ENCODE data around the gene FBXL17. TPM values are rescaled to one million over a fixed set of nuclear protein-coding genes. Genes with fewer than 3 reads are reported as not detected.

Gene FBXL17
- total RNA-seq, 1 donor from 2014 or later, result 7.0 TPM

DNA sequence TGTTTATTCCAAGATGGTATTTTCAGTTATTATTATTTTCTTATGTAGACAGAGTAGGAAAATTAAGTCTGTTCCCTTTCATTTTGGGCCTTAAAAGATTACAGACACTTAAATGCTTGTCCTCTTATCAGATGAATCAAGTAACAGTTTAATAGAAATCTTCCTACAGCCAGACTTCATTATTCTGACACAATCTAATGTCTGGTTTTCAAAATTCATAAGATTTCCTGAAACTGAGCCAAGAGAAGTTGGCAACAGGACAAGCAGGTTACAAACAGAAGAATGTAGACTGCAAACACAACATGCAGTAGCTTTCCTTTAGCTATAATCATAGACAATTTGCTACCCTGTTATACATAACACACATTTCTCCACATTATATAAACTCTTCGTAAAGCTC is 130.5 kb downstream of the FBXL17 start:
- Mint-ChIP-seq H3K4me3 (ENCODE audit: low read depth) (no peak overlapping the region), H3K36me3 (ENCODE audit: low read depth) (no peaks in the 10 kb centered on the region), H3K4me1 (ENCODE audit: low read depth) (no peaks in the 10 kb centered on the region), H3K27me3 (ENCODE audit: low read depth) (no peaks in the 10 kb centered on the region), H3K9me3 (no peaks in the 10 kb centered on the region), H3K27ac (no peak overlapping the region)
- no peak for DNase-seq (ENCODE audit: low spot score)
- intact Hi-C loops (cut with micrococcal nuclease), result no loop called here

DNA sequence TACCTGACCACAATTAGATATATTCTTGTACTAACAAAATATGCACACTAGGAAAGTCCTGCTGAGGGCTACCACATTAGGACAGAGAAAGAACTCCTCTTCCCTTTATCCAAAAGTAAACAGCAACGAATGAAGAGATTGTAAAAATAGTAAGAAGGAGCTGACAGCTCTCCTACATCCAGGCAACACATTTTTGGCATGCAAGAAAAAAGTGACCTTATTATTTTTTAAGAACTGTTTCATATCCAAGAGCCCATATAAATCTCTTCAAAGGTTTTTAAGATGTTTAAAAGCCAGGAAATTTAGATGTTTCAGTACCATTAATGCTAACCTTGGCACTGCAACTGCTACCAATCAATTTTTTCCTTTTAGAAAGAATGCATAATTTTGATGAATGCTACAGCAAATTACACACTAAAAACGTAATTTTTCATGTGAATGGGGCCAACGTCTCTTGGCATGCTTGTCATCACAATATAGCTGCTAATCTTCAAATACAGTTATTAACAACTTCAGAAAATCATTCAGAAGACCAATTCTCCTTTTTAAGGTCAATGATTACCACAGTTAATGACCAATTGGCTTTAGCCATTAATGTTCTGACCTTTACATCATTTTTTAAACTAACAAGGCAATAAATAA is 132.0 kb downstream of the FBXL17 start:
- Mint-ChIP-seq H3K27me3 (ENCODE audit: low read depth) (no peaks in the 10 kb centered on the region), H3K36me3 (ENCODE audit: low read depth) (no peaks in the 10 kb centered on the region), H3K9me3 (no peaks in the 10 kb centered on the region), H3K4me1 (ENCODE audit: low read depth) (no peaks in the 10 kb centered on the region), H3K4me3 (ENCODE audit: low read depth) (no peak overlapping the region), H3K27ac (no peak overlapping the region)
- DNase-seq (ENCODE audit: low spot score), result no peak
- intact Hi-C loops (cut with micrococcal nuclease), result no loop called here

- intact Hi-C loops (cut with micrococcal nuclease), result no loop called here
Measured at GRCh38 chr5:108249095-108249784, 132.7 kb downstream of the FBXL17 start.

DNA sequence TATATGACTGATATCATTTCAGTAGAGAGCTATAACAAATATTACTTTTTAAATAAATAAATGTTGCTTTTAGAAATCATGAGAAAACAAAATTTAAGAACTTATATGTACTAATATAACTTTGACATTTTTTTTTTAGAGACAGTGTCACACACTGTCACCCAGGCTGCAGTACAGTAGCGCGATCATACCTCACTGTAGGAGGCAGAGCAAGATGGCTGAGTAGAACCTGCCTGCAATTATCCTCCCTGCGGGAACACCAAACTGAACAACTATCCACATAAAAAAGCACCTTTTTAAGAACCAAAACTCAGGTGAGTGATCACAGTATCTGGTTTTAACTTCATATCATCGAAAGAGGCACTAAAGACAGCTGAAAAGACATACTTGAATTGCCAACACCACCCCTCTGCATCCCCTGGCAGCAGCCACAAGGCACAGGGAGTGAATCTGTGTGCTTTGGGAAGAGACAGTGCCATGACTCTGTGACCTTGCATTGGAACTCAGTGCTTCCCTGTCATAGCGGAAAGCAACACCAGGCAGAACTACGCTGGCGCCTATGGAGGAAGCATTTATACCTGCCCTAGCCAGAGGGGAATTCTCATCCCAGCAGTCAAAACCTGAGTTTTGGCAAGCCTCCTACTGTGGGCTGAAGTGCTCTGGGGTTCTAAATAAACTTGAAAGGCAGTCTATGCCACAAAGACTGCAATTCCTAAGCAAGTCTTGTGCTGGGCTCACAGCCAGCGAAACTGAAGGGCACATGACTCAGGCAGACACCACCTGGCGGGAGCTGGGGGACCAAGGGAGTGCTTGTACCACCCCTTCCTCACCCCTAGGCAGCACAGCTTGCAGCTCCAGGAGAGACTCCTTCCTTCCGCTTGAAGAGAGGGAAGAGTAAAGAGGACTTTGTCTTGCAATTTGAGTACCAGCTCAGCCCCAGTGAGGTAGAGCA is 142.7 kb downstream of the FBXL17 start:
- intact Hi-C loops (cut with micrococcal nuclease), result no loop called here

More at GRCh38 chr5:108249095-108249784, 132.7 kb downstream of the FBXL17 start:
- Mint-ChIP-seq H3K36me3 (ENCODE audit: low read depth) (no peaks in the 10 kb centered on the region), H3K27me3 (ENCODE audit: low read depth) (no peaks in the 10 kb centered on the region), H3K27ac (no peak overlapping the region), H3K4me3 (ENCODE audit: low read depth) (no peak overlapping the region), H3K9me3 (no peaks in the 10 kb centered on the region), H3K4me1 (ENCODE audit: low read depth) (no peaks in the 10 kb centered on the region)
- no peak for DNase-seq (ENCODE audit: low spot score)

GRCh38 chr5:108238461-108238860 is 143.4 kb downstream of the FBXL17 start:
- H3K27ac Mint-ChIP-seq, result no peak overlapping the region
- no peaks in the 10 kb centered on the region for H3K36me3 Mint-ChIP-seq (ENCODE audit: low read depth)
- DNase-seq (ENCODE audit: low spot score), result no peak
- H3K27me3 Mint-ChIP-seq (ENCODE audit: low read depth), result no peaks in the 10 kb centered on the region
- H3K9me3 Mint-ChIP-seq, result no peaks in the 10 kb centered on the region
- intact Hi-C loops (cut with micrococcal nuclease), result no loop called here
- H3K4me1 Mint-ChIP-seq (ENCODE audit: low read depth), result no peaks in the 10 kb centered on the region
- H3K4me3 Mint-ChIP-seq (ENCODE audit: low read depth), result no peak overlapping the region

More for the DNA sequence above, 142.7 kb downstream of the FBXL17 start:
- Mint-ChIP-seq H3K27me3 (ENCODE audit: low read depth) (no peaks in the 10 kb centered on the region), H3K36me3 (ENCODE audit: low read depth) (no peaks in the 10 kb centered on the region), H3K9me3 (no peaks in the 10 kb centered on the region), H3K27ac (no peak overlapping the region), H3K4me1 (ENCODE audit: low read depth) (no peaks in the 10 kb centered on the region), H3K4me3 (ENCODE audit: low read depth) (no peak overlapping the region)
- no peak for DNase-seq (ENCODE audit: low spot score)

DNA sequence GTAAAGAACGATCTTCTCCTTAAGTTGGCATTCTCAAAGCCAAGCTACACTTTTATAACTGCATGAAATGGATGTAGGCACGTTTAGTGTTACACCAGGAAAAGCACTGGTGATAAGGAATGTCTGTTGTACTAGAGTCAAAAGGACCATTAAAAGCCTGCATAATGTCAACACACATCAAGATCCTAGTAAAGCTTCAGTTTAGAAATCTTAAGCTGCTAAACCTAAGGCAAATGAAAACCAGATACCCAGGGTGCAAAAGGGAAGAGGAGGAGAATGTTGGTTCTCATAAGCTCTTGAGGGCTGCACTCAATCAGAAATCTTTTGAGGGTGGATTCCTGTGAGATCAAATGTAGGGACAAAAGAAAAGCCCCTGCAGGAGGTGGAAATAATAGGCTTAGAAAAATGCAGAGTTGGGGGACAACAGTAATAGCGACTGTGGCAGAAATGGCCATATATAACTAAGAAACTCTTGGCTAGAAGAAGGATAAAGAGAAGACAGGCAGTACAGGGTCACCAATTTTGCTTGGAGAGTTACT is 148.2 kb downstream of the FBXL17 start:
- no peaks in the 10 kb centered on the region for H3K27me3 Mint-ChIP-seq (ENCODE audit: low read depth)
- H3K4me1 Mint-ChIP-seq (ENCODE audit: low read depth), result no peaks in the 10 kb centered on the region
- H3K27ac Mint-ChIP-seq, result no peak overlapping the region
- no peaks in the 10 kb centered on the region for H3K9me3 Mint-ChIP-seq
- H3K4me3 Mint-ChIP-seq (ENCODE audit: low read depth), result no peak overlapping the region
- no peaks in the 10 kb centered on the region for H3K36me3 Mint-ChIP-seq (ENCODE audit: low read depth)
- intact Hi-C loops (cut with micrococcal nuclease), result no loop called here
- DNase-seq (ENCODE audit: low spot score), result no peak

DNA sequence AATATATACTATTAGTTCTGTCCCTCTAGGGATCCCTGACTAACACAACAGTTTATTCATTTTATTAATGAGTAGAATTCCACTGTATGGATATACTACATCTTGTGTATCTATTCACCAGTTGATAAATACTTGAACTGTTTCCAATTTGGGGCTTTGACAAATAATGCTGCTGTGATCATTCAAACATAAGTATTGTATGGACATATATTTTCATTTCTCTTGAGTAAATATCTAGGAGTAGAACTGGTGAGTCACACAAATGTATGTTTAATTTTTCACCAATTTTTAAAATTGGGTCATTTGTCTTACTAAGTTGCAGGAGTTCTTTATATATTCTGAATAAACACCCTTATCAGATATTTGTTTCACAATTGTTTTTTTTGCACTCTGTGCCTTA is 149.1 kb downstream of the FBXL17 start:
- H3K4me3 Mint-ChIP-seq (ENCODE audit: low read depth), result no peak overlapping the region
- intact Hi-C loops (cut with micrococcal nuclease), result no loop called here
- DNase-seq (ENCODE audit: low spot score), result no peak
- no peak overlapping the region for H3K27ac Mint-ChIP-seq
- H3K4me1 Mint-ChIP-seq (ENCODE audit: low read depth), result no peaks in the 10 kb centered on the region
- H3K27me3 Mint-ChIP-seq (ENCODE audit: low read depth), result no peaks in the 10 kb centered on the region
- H3K9me3 Mint-ChIP-seq, result no peaks in the 10 kb centered on the region
- H3K36me3 Mint-ChIP-seq (ENCODE audit: low read depth), result no peaks in the 10 kb centered on the region

DNA sequence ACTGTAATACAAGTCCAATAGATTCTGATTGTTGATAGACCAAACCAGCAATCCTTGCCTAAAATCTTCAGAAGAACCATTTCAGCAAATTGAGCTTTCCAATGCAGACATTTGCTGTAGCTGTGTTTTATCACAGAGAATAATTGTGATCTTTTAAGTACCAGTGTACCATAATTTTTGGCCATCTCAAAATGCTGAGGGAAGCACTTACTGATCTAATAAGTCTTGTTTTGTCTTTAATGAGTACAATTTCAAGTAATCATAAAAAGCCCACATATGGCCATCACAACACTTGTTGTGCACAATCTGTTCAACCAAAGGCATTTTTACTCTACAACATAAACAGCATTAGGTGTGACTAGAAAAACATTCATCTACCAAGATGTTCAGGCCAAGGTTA is 159.9 kb downstream of the FBXL17 start:
- Mint-ChIP-seq H3K4me3 (ENCODE audit: low read depth) (no peak overlapping the region), H3K36me3 (ENCODE audit: low read depth) (no peaks in the 10 kb centered on the region), H3K4me1 (ENCODE audit: low read depth) (no peaks in the 10 kb centered on the region), H3K27me3 (ENCODE audit: low read depth) (no peaks in the 10 kb centered on the region), H3K9me3 (no peaks in the 10 kb centered on the region), H3K27ac (no peak overlapping the region)
- intact Hi-C loops (cut with micrococcal nuclease), result no loop called here
- no peak for DNase-seq (ENCODE audit: low spot score)

DNA sequence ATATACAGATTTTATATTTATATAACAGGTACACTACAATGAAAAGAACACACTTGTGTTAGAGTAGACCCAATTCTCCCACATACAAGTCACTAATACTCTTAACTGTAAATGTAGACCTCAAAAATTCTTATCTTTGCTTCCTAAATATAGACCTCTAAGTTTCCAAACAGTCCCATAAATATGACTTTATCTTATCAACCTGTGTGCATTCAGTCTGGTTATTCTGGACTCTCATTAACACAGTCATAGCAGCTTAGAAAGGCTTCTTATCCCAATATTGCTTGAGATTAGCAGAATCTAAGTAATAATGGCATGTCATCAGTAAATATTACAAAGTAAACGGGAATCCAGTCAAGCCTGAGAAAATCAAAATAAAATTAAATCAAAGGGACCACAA is 161.1 kb downstream of the FBXL17 start:
- Mint-ChIP-seq H3K36me3 (ENCODE audit: low read depth) (no peaks in the 10 kb centered on the region), H3K27me3 (ENCODE audit: low read depth) (no peaks in the 10 kb centered on the region), H3K27ac (no peak overlapping the region), H3K4me1 (ENCODE audit: low read depth) (no peaks in the 10 kb centered on the region), H3K4me3 (ENCODE audit: low read depth) (no peak overlapping the region), H3K9me3 (peaks cover 2% of the 10 kb centered on the region)
- DNase-seq (ENCODE audit: low spot score), result no peak
- intact Hi-C loops (cut with micrococcal nuclease), result no loop called here

DNA sequence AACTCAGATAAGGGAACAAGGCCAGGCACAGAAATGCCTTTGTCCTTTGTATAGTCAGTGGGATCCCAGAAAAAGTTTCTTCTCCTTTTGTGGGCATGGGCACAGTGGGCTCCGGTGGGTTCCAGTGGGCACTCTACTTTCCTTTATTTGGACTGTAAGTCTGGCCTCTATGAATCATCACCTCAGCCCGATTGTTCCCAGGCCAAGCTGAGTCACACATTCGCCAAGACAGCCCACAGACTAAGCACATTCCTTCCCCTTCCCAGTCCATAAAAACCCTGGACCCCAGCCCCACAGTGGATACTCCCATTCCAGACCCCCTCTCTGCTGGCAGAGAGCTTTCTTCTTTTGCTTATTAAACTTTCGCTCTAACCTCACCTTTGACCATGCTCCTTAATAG is 165.0 kb downstream of the FBXL17 start:
- no peak overlapping the region for H3K27ac Mint-ChIP-seq
- peaks cover 9% of the 10 kb centered on the region for H3K9me3 Mint-ChIP-seq
- H3K4me3 Mint-ChIP-seq (ENCODE audit: low read depth), result no peak overlapping the region
- no peak for DNase-seq (ENCODE audit: low spot score)
- no peaks in the 10 kb centered on the region for H3K36me3 Mint-ChIP-seq (ENCODE audit: low read depth)
- no peaks in the 10 kb centered on the region for H3K27me3 Mint-ChIP-seq (ENCODE audit: low read depth)
- H3K4me1 Mint-ChIP-seq (ENCODE audit: low read depth), result no peaks in the 10 kb centered on the region
- intact Hi-C loops (cut with micrococcal nuclease), result no loop called here

GRCh38 chr5:108214857-108215256 is 167.0 kb downstream of the FBXL17 start:
- Mint-ChIP-seq H3K4me3 (ENCODE audit: low read depth) (no peak overlapping the region), H3K9me3 (peaks cover 9% of the 10 kb centered on the region)

DNA sequence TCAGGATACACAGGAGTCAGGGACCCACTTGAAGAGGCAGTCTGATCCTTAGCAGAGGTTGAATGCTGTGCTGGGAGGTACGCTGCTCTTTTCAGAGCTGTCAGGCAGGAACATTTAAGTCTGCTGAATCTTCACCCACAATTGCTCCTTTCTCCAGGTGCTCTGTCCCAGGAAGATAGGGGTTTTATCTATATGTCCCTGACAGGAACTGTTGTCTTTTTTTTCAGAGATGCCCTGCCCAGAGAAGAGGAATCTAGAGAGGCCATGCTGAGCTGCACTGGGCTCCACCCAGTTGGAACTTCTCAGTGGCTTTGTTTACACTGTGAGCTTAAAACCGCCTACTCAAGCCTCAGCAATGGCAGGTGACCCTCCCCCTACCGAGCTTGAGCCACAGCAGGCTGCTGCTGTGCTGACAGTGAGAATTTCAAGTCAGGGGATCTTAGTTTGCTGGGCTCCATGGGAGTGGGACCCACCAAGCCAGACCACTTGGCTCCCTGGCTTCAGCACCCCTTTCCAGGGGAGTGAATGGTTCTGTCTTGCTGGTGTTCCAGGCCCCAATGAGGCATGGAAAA is 169.0 kb downstream of the FBXL17 start:
- peaks cover 9% of the 10 kb centered on the region for H3K9me3 Mint-ChIP-seq
- no peak overlapping the region for H3K27ac Mint-ChIP-seq
- H3K27me3 Mint-ChIP-seq (ENCODE audit: low read depth), result no peaks in the 10 kb centered on the region
- no peaks in the 10 kb centered on the region for H3K4me1 Mint-ChIP-seq (ENCODE audit: low read depth)
- no peaks in the 10 kb centered on the region for H3K36me3 Mint-ChIP-seq (ENCODE audit: low read depth)
- intact Hi-C loops (cut with micrococcal nuclease), result no loop called here
- DNase-seq (ENCODE audit: low spot score), result no peak
- H3K4me3 Mint-ChIP-seq (ENCODE audit: low read depth), result no peak overlapping the region

More at GRCh38 chr5:108214857-108215256, 167.0 kb downstream of the FBXL17 start:
- no peaks in the 10 kb centered on the region for H3K27me3 Mint-ChIP-seq (ENCODE audit: low read depth)
- H3K36me3 Mint-ChIP-seq (ENCODE audit: low read depth), result no peaks in the 10 kb centered on the region
- intact Hi-C loops (cut with micrococcal nuclease), result no loop called here
- DNase-seq (ENCODE audit: low spot score), result no peak
- no peaks in the 10 kb centered on the region for H3K4me1 Mint-ChIP-seq (ENCODE audit: low read depth)
- no peak overlapping the region for H3K27ac Mint-ChIP-seq
